ENCODE measurements around the gene CD52. TPM values are rescaled to one million over a fixed set of nuclear protein-coding genes. Genes with fewer than 3 reads are reported as not detected.
"Not testable (repeated sequence)": the region's sequence is repeated elsewhere in the genome, so short reads cannot be mapped to it uniquely, and the experiment has no call there.

CD52 gene
- polyA plus RNA-seq, 4 donors, result 1.7 to 9.6 (median 5.3) TPM

DNA sequence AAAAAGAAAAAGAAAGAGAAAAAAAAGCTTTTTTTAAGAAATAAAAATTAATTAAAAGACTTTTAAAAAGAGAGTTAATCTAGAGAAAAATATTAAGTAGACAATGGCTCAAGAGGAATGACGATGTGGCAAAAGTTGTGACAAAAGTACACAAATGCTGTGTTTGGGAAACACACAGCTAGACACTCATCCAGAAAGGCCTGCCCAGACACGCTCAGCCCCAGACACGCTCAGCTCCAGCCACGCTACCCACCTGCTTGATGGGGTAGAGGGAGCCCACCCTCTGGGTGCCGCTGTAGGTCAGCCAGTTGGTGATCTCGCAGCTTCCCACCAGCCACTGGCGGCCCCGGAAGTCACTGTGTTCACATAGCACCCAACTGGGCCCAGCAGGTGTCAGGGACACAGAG, 10.2 kb downstream of the CD52 start:
- no peak for DNase-seq (ENCODE audit: low read depth in 4 of 4, low spot score in 2 of 4)

DNA sequence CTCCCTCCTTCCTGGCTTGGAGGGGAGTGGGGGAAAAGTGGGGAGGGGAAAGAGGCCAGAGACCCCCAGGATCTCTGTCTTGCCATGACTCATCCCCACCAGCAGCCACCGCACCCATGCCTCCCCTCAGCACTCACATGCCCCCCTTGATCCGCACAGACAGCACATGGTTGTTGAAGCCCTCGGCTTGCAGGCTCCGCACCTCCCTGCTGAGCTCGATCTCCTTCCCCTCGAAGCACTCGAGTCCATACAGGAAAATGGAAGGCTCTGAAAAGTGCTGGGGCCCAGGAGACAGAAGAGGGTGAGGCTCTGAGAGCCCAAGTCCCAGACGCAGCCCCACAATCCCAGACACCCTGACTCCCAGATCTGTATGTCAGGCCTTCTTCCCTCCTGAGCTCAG, 10.8 kb downstream of the CD52 start:
- DNase-seq (ENCODE audit: low read depth in 4 of 4, low spot score in 2 of 4), result no peak

DNA sequence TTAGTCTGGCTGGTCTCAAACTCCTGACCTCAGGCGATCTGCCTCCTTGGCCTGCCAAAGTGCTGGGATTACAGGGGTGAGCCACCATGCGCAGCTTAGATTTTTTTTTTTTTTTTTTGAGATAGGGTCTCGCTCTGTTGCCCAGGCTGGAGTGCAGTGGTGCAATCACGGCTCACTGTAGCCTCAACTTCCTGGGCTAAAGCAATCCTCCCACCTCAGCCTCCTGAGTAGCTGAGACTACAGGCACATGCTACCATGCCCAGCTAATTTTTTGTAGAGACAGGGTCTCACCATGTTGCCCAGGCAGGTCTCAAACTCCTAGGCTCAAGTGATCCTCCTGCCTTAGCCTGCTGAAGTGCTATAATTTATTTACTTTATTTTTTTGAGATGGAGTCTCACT, 11.6 kb downstream of the CD52 start:
- DNase-seq (ENCODE audit: low read depth in 4 of 4, low spot score in 2 of 4), result not testable (repeated sequence)

DNA sequence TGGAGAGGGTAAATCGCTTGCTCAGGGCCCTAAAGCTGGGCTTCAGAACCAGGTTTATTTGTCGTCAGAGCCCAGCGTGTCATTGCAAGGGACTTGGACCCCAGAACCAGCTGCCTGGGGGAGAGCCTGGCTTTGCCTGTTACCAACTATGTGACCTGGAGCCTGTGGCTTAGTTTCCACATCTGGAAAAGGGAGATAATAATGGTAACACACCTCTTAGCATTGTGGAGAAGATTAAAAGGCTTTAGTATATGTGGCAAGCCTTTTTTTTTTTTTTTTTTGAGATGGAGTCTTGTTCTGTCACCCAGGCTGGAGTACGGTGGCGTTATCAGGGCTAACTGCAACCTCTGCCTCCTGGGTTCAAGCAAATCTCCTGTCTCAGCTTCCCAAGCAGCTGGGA, 12.5 kb downstream of the CD52 start:
- no peak for DNase-seq (ENCODE audit: low read depth in 4 of 4, low spot score in 2 of 4)

- not testable (repeated sequence) for DNase-seq (ENCODE audit: low read depth in 4 of 4, low spot score in 2 of 4)
Observed at GRCh38 chr1:26333312-26333711, 15.6 kb downstream of the CD52 start.

GRCh38 chr1:26335774-26336476, 18.2 kb downstream of the CD52 start:
- no peak for DNase-seq (ENCODE audit: low read depth in 4 of 4, low spot score in 2 of 4)

- DNase-seq (ENCODE audit: low read depth in 4 of 4, low spot score in 2 of 4), result peak in 2 of 4 donors; percentile 53 to 56
Observed at GRCh38 chr1:26336477-26337205, 18.9 kb downstream of the CD52 start.

DNA sequence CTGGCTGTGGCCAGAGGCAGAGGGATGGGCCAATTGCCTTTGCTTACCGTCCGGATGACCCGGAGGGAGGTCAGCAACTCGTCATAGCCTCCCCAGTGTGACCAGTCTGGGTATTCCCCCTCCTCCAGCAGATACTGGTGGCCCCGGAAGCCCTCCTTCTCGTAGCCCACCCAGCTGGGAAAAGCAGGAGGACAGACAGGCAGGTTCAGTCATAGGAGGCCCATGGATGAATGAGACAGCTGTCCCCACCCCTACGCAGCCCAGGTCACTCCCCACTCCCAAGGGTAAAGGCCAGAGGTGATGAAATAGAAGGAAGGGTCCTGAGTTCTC, 19.4 kb downstream of the CD52 start:
- no peak for DNase-seq (ENCODE audit: low read depth in 4 of 4, low spot score in 2 of 4)

- no peak for DNase-seq (ENCODE audit: low read depth in 4 of 4, low spot score in 2 of 4)
Observed at GRCh38 chr1:26337625-26338024, 19.9 kb downstream of the CD52 start.

- DNase-seq (ENCODE audit: low read depth in 4 of 4, low spot score in 2 of 4), result no peak
Observed at GRCh38 chr1:26338670-26339069, 20.9 kb downstream of the CD52 start.

DNA sequence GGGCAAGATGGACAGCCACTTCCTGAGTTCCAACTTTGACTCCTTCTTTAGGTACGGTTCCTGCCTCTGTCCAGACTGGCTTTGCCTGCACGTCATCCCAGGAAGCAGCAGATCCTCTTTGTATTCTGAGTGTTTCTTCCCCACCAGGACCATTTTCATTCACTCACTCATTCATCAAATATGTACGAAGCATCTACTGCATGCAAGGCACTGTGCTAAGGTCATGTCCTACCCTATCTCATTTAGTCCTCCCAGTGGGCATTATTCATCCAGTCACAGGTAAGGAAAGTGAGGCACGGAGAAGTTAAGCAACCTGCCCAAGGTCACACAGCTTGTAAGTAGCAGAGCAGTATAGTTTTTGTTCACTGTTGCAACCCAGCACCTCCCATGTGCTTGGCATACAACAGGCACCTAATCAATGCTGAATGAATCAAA, 22.3 kb downstream of the CD52 start:
- DNase-seq (ENCODE audit: low read depth in 4 of 4, low spot score in 2 of 4), result no peak

DNA sequence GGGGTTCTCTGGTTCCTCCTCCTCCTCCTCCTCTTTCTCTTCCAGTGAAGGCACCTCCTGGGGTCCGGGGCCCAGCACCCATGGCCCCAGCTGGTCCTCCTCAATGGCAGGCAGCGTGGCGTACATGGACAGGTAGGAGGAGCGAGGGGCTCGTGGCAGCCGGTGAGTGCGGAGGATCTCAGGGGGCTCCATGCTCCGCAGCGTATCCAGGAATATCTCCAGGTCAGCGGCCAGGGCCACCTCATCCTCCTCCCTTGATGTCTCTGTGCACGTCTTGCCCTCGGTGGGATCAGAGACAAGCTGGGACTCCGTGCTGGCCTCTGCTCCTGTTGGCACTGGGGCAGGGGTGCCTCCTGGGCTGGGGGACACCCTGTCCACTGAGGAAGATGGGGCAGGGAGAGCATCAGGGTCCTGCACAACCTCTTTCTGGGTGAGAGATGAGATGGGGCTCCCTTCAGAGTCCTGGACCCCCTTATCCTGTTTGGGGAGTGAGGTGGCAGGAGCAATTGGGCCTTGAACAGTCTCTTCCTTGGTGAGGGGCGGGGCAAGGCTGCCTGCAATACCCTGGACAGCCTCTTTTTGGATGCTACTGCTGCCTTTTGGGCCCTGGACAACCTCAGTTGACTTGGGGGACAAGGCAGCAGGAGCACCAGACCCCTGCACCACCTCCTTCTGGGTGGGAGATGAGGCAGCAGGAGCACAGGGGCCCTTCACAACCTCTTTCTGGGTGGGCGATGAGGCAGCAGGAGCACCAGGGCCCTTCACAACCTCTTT, 26.6 kb downstream of the CD52 start:
- DNase-seq (ENCODE audit: low read depth in 4 of 4, low spot score in 2 of 4), result no peak

DNA sequence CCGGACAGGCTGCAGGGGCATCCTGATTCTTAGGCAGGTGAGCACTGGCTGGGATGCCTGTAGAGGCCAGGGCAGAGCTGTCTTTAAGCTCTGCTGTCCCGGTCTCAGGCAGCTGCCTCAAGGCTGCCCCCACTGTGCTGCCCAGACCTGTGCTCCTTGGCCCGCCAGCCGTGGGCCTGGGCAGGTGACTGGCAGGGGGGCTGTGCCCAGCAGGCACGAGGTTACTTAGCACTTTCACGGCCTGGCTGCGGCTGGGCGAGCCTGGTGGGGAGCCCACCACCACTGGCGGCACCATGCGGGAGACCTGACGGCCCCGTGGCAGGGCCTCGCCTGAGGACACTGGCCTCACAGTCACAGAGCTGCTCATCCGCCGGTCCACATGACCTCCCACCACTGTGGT, 28.0 kb downstream of the CD52 start:
- no peak for DNase-seq (ENCODE audit: low read depth in 4 of 4, low spot score in 2 of 4)

GRCh38 chr1:26346274-26347033, 28.7 kb downstream of the CD52 start:
- no peak for DNase-seq (ENCODE audit: low read depth in 4 of 4, low spot score in 2 of 4)

- no peak for DNase-seq (ENCODE audit: low read depth in 4 of 4, low spot score in 2 of 4)
Observed at GRCh38 chr1:26349188-26349876, 31.6 kb downstream of the CD52 start.

- DNase-seq (ENCODE audit: low read depth in 4 of 4, low spot score in 2 of 4), result no peak
Observed at GRCh38 chr1:26349877-26350244, 32.1 kb downstream of the CD52 start.

GRCh38 chr1:26350343-26350700, 32.6 kb downstream of the CD52 start:
- no peak for DNase-seq (ENCODE audit: low read depth in 4 of 4, low spot score in 2 of 4)

GRCh38 chr1:26350701-26351589, 33.2 kb downstream of the CD52 start:
- DNase-seq (ENCODE audit: low read depth in 4 of 4, low spot score in 2 of 4), result no peak

DNA sequence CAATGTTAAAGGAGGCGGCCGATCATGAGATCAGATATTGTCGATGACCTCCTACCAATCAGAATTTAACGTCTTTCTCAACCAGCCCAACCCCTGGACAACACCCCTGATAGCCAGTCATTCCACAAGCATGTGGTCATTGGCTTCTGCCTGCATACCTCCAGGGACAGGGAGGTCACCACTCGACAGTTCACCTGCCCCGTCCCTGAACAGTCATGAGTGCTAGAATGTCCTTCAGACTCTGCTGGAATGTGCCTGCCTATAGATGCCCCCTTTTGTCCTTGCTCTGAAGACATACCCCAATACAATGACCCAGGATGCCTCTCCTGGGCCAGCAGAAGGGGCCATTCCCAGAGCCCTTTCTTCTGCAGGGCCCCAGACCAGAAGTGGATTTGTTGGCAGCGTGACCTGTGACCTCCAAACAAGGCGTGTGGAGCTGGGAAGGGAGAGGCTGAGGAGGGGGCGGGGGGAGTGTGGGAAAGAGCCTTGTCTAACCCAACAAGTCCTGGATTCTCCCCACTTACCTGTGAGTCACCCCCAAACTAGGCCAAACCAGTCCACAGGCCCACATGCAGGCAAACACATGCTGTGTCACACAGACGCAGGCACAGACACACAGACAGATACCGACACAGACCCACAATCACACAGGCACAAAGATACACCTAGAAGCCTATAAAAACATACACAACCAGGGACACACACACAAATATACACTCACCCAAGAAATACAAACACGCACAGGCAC, 34.0 kb downstream of the CD52 start:
- no peak for DNase-seq (ENCODE audit: low read depth in 4 of 4, low spot score in 2 of 4)

All from left renal cortex interstitium (tissue), 4 donors.